Measurements from ENCODE around the gene KDM4C. TPM values are rescaled to one million over a fixed set of nuclear protein-coding genes. Genes with fewer than 3 reads are reported as not detected.

KDM4C gene
- total RNA-seq, 1 donor, result 47.4 TPM

- DNase-seq (ENCODE audit: low read depth in 2 of 3, low spot score in 2 of 3), result no peak
These were observed 140.1 kb downstream of the KDM4C start for GRCh38 chr9:6897898-6898302.

GRCh38 chr9:6899274-6899673 is 141.5 kb downstream of the KDM4C start:
- no peak for DNase-seq (ENCODE audit: low read depth in 2 of 3, low spot score in 2 of 3)

- no peak for DNase-seq (ENCODE audit: low read depth in 2 of 3, low spot score in 2 of 3)
These were observed 142.7 kb downstream of the KDM4C start for GRCh38 chr9:6900440-6900883.

DNA sequence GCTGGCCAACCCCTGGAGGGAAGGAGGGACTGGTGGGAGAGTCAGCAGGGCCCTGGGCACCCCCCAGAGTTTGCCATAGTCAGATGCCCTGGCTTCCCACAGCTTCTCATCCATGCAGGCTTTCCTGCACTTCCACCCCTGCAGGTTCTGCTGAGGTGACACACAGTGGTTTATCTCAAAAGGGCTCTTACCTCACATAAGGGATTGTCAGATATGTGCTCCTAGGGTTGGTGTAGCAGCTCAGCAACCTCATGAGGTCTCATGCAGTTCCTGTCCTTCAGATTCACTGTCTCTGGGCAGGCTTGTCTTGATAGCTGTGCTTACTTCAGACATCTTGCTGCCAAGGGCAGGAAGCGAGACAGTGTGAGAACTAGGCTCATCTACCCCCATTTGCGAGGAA is 143.4 kb downstream of the KDM4C start:
- no peak for DNase-seq (ENCODE audit: low read depth in 2 of 3, low spot score in 2 of 3)

- DNase-seq (ENCODE audit: low read depth in 2 of 3, low spot score in 2 of 3), result peak in 1 of 3 donors; percentile 7
These were observed 144.7 kb downstream of the KDM4C start for GRCh38 chr9:6902423-6902822.

DNA sequence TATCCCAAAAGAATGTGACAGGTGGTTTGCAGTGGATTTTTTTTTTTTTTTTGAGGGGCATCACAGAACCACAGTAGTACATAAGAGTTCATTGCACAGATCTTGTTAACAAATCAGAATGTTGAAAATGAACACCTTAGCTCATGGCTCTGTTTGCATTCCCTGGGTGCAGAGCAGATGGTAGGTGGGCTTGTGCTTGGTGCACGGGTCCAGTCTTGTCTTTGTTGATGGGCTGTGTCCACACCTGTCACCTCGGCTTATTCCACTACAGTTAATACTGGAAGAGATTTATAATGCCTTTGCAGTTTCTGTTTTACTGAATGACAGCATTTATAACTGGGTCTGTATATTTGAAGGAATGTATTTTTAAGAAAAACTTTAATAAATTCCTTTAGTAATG is 146.6 kb downstream of the KDM4C start:
- DNase-seq (ENCODE audit: low read depth in 2 of 3, low spot score in 2 of 3), result no peak

GRCh38 chr9:6905850-6906375 is 148.1 kb downstream of the KDM4C start:
- no peak for DNase-seq (ENCODE audit: low read depth in 2 of 3, low spot score in 2 of 3)

DNA sequence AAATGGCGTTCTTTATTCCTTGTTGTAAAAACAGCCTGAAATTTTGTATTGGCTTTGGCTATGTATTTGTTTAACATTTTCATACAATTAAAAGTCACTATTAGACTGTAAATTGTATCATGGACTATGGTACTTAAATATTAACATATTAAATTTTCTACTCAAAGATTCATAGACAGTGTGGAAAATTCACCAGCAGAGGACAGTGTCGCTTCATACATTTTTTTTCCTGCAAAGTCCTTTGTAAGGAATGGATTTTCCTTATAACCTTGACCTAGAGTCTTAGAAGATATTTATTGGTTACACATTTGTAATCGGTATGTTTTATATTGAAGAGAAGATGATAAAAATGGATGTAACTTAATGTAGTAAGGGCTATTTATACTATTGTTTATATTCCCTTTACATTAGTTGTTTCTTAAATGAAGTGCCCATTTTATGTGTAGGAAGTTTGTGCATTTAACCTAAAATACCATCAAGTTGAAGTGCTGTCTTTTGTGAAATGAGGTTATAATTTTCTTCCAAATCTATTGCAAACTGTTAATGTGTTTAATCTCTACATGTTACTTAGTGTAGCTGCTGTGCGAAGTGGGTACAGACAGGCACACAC is 150.1 kb downstream of the KDM4C start:
- DNase-seq (ENCODE audit: low read depth in 2 of 3, low spot score in 2 of 3), result peak in 1 of 3 donors; percentile 49

- no peak for DNase-seq (ENCODE audit: low read depth in 2 of 3, low spot score in 2 of 3)
These were observed 151.4 kb downstream of the KDM4C start for GRCh38 chr9:6909181-6909580.

GRCh38 chr9:6910032-6910431 is 152.3 kb downstream of the KDM4C start:
- DNase-seq (ENCODE audit: low read depth in 2 of 3, low spot score in 2 of 3), result peak in 1 of 3 donors; percentile 29

DNA sequence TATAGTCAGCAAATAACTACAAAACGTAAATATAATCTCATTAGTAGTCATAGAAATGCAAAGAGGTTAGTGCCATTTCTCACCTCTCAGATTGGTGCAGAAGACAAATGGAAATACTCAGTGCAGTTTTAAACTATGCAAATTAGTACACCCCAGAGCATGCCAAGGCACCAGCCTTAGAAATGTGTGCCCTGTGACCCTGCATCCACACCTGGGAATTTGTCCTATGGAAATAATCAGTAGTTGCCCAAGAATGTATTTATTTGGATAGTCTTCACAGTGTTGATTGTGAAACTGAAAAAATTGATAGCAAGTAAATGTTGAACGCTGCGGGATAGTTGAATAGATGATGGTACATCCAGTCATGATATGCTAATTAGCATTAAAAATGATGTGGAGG is 152.7 kb downstream of the KDM4C start:
- DNase-seq (ENCODE audit: low read depth in 2 of 3, low spot score in 2 of 3), result no peak

GRCh38 chr9:6911901-6912638 is 154.3 kb downstream of the KDM4C start:
- DNase-seq (ENCODE audit: low read depth in 2 of 3, low spot score in 2 of 3), result no peak

GRCh38 chr9:6915635-6916034 is 157.9 kb downstream of the KDM4C start:
- DNase-seq (ENCODE audit: low read depth in 2 of 3, low spot score in 2 of 3), result no peak

DNA sequence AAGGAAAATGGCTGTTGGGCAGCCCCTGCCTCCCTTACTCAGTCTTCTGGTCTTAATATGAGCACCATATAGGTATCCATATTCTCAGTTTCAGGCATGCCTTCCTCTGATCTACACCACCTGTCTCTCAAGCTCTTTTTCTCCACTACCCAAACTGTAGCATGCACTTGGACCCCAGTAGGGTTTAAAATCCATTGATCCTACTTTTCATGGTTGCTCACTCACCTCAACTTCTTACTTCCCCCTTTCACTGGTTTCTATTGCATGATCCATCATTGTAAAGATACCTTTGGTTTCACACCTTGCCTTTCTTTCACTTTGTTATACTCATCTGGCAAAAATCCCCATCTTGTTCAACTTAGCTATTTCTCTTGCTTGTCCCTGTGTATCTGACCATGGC is 159.4 kb downstream of the KDM4C start:
- DNase-seq (ENCODE audit: low read depth in 2 of 3, low spot score in 2 of 3), result no peak

- no peak for DNase-seq (ENCODE audit: low read depth in 2 of 3, low spot score in 2 of 3)
These were observed 162.3 kb downstream of the KDM4C start for GRCh38 chr9:6920041-6920440.

- no peak for DNase-seq (ENCODE audit: low read depth in 2 of 3, low spot score in 2 of 3)
These were observed 163.5 kb downstream of the KDM4C start for GRCh38 chr9:6921315-6921714.

GRCh38 chr9:6922124-6922676 is 164.4 kb downstream of the KDM4C start:
- no peak for DNase-seq (ENCODE audit: low read depth in 2 of 3, low spot score in 2 of 3)

DNA sequence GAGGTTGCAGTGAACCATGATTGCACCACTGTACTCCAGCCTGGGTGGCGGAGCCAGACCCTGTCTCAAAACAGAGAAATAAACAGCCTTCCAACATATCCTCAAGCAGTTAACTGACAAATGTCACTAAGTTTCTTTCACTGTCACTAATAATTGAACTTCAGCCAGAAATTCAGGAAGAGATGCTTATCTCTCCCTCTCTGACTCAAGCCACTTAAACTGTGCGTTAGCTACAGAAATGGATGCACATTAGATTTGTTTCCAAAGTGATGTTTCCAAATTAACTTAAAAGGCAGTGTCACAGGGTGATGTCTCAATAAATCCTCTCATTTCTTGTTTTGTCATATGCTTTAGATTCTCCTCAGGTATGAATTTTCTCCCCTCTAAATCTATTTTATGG is 164.9 kb downstream of the KDM4C start:
- DNase-seq (ENCODE audit: low read depth in 2 of 3, low spot score in 2 of 3), result no peak

- DNase-seq (ENCODE audit: low read depth in 2 of 3, low spot score in 2 of 3), result no peak
These were observed 165.3 kb downstream of the KDM4C start for GRCh38 chr9:6923086-6923485.

DNA sequence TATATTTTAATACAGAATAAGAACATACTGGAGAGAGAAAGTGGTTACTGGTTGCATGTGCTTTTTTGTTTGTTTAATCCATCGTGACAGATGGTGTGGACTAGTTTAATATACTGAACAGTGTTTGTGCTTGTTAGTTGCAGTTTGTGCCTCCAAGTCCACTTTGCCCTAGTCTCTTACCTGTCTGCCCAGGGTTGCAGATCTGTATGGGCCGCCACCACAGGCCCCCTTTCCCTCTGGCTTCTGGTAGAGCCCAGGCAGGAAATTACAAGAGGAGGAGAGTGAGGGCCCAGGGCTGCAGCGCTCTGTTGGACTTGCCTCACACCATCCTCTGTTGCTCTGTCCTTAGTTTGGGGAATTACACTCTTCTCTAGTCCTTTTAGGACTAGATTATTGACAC is 166.4 kb downstream of the KDM4C start:
- no peak for DNase-seq (ENCODE audit: low read depth in 2 of 3, low spot score in 2 of 3)

GRCh38 chr9:6924988-6925563 is 167.3 kb downstream of the KDM4C start:
- DNase-seq (ENCODE audit: low read depth in 2 of 3, low spot score in 2 of 3), result no peak

- no peak for DNase-seq (ENCODE audit: low read depth in 2 of 3, low spot score in 2 of 3)
These were observed 168.1 kb downstream of the KDM4C start for GRCh38 chr9:6925836-6926235.
